ENCODE measurements around the gene LAMA2. TPM values are rescaled to one million over a fixed set of nuclear protein-coding genes. Genes with fewer than 3 reads are reported as not detected.

The LAMA2 gene
- total RNA-seq, 1 experiment from 2014 or later: 4.2 TPM

- H3K4me1 Mint-ChIP-seq: 0 out of 4 replicates have a peak, but pooled peaks cover 0 to 4% of the 10 kb centered on the region in 2 experiments
- Histone ChIP-seq H4K5ac (ENCODE audit: insufficient read length, low read depth, low read length) (no peak overlapping the region), H2BK15ac (ENCODE audit: low read depth, low read length) (no peak overlapping the region), H3K4ac (ENCODE audit: low read depth, low read length) (no peak overlapping the region), H2BK20ac (ENCODE audit: low read depth, low read length, poor library complexity, severe bottlenecking) (no peak overlapping the region), H2AK5ac (ENCODE audit: insufficient read length, low read length) (no peak overlapping the region), H2BK5ac (ENCODE audit: insufficient read length, low read length) (no peak overlapping the region), H4K8ac (replicated peaks; ENCODE audit: insufficient read length, low read depth, low read length) (no peak overlapping the region), H3K79me1 (ENCODE audit: insufficient read depth, low read depth, low read length, poor library complexity, severe bottlenecking) (no peaks in the 10 kb centered on the region), H2BK12ac (ENCODE audit: insufficient read length, low read depth, low read length) (no peak overlapping the region), H3K9me3 (ENCODE audit: control insufficient read depth, low read depth, low read length) (no peaks in the 10 kb centered on the region), H2AFZ (ENCODE audit: low read length) (no peak overlapping the region), H2BK120ac (ENCODE audit: low read depth, low read length, poor library complexity, severe bottlenecking) (no peak overlapping the region), H3K56ac (ENCODE audit: insufficient read length, low read depth, low read length) (no peak overlapping the region), H4K91ac (ENCODE audit: insufficient read length, low read depth, low read length) (no peak overlapping the region), H3K23ac (ENCODE audit: insufficient read length, low read depth, low read length) (no peak overlapping the region), H3K23me2 (ENCODE audit: insufficient read length, low read depth, low read length, poor library complexity, severe bottlenecking) (no peaks in the 10 kb centered on the region), H3K14ac (ENCODE audit: insufficient read depth, low read length) (no peak overlapping the region), H3K27ac (ENCODE audit: insufficient read length, low read depth, low read length) (no peak overlapping the region), H3T11ph (ENCODE audit: low read length) (no peak overlapping the region), H3K4me2 (ENCODE audit: insufficient read depth, insufficient read length, low read length) (no peak overlapping the region), H3K4me1 (ENCODE audit: insufficient read depth, low read length) (no peaks in the 10 kb centered on the region), H3K18ac (ENCODE audit: insufficient read length, low read depth, low read length) (no peak overlapping the region), H3K79me2 (ENCODE audit: insufficient read depth, low read length) (no peaks in the 10 kb centered on the region), H4K20me1 (ENCODE audit: control insufficient read depth, insufficient read depth, insufficient read length) (no peaks in the 10 kb centered on the region), H3K9ac (ENCODE audit: extremely low read depth, insufficient read length, low read length) (no peak overlapping the region), H3K27me3 (ENCODE audit: insufficient read depth, low read length) (no peaks in the 10 kb centered on the region)
- no peaks in the 10 kb centered on the region for H3K36me3 Mint-ChIP-seq (ENCODE audit: insufficient read depth in 1 of 3, low read depth in 3 of 3)
- no peak for TF ChIP-seq CTCF (conservative IDR thresholded peaks at IDR 0.05)
- H3K4me3 Mint-ChIP-seq: no peak overlapping the region
- no CpG with 5 or more reads among the region's 1 CpG for WGBS (ENCODE audit: extremely low coverage, insufficient read length, low lambda C conversion rate)
- no peak for DNase-seq
- no peaks in the 10 kb centered on the region for H3K9me3 Mint-ChIP-seq
- H3K27me3 Mint-ChIP-seq (ENCODE audit: low read depth): no peaks in the 10 kb centered on the region
- no peak overlapping the region for H3K27ac Mint-ChIP-seq
These were observed 642.1 kb downstream of the LAMA2 start for GRCh38 chr6:129525055-129525454.
